Ishikawa (cell line): ENCODE data around the gene EGLN3.

Experiments
- CEBPB ChIP-seq: IDR thresholded peaks from 2 replicates; pipeline ENCODE4 v1.6.1; 2012
- CREB1 ChIP-seq: IDR thresholded peaks from 2 replicates; pipeline ENCODE4 v1.6.1; 2012; ENCODE audit warnings: low read depth
- EGR1 ChIP-seq: IDR thresholded peaks from 2 replicates; pipeline ENCODE4 v1.6.1; 2012
- EP300 ChIP-seq: IDR thresholded peaks from 2 replicates; pipeline ENCODE4 v1.6.1; 2012; ENCODE audit warnings: borderline replicate concordance
- FOXM1 ChIP-seq: IDR thresholded peaks from 2 replicates; pipeline ENCODE4 v1.6.1; 2012; ENCODE audit warnings: low read depth, borderline replicate concordance
- MAX ChIP-seq: IDR thresholded peaks from 2 replicates; pipeline ENCODE4 v1.6.1; 2012
- NFIC ChIP-seq: IDR thresholded peaks from 2 replicates; pipeline ENCODE4 v1.6.1; 2012
- RAD21 ChIP-seq: IDR thresholded peaks from 2 replicates; pipeline ENCODE4 v1.6.1; 2012; ENCODE audit warnings: low read depth
- REST ChIP-seq: IDR thresholded peaks from 2 replicates; pipeline ENCODE4 v1.6.1; 2012; ENCODE audit warnings: low read depth, mild to moderate bottlenecking
- TAF1 ChIP-seq: IDR thresholded peaks from 2 replicates; pipeline ENCODE4 v1.6.1; 2012; ENCODE audit warnings: low read depth, mild to moderate bottlenecking
- TCF12 ChIP-seq: IDR thresholded peaks from 2 replicates; pipeline ENCODE4 v1.6.1; 2012; ENCODE audit warnings: low read depth
- TEAD4 ChIP-seq: IDR thresholded peaks from 2 replicates; pipeline ENCODE4 v1.6.1; 2012
- USF1 ChIP-seq: IDR thresholded peaks from 2 replicates; pipeline ENCODE4 v1.6.1; 2012
- YY1 ChIP-seq: IDR thresholded peaks from 2 replicates; pipeline ENCODE4 v1.6.1; 2012; ENCODE audit warnings: low read depth
- ZBTB7A ChIP-seq: IDR thresholded peaks from 2 replicates; pipeline ENCODE4 v1.6.1; 2012; ENCODE audit warnings: low read depth

The EGLN3 gene

GRCh38 chr14:33950320-33951182 lies at the start of gene EGLN3:
Gene EGLN3, minus strand, starts transcription at chr14:33951074. Its CDS starts 322 bp downstream, at chr14:33950752.
- TF ChIP-seq ZBTB7A (peak; percentile 26), RAD21 (no peak), CEBPB (no peak), FOXM1 (no peak), REST (no peak), NFIC (no peak), EGR1 (no peak), YY1 (no peak), TAF1 (peak; percentile 69; the same call in 1 of the 2 replicates), CREB1 (no peak), MAX (peak; percentile 90), USF1 (peak; percentile 64), TCF12 (no peak), TEAD4 (no peak), EP300 (no peak)

- TF ChIP-seq MAX (no peak), EP300 (no peak), ZBTB7A (no peak), CREB1 (no peak), TEAD4 (no peak), REST (no peak), CEBPB (no peak), RAD21 (no peak), TCF12 (no peak), TAF1 (no peak), USF1 (no peak), NFIC (no peak)
Measured at GRCh38 chr14:34000396-34000795, 49.5 kb upstream of the EGLN3 start.

- no peak for TF ChIP-seq FOXM1
- no peak for TF ChIP-seq MAX
- no peak for TF ChIP-seq RAD21
- no peak for TF ChIP-seq CEBPB
- TF ChIP-seq TCF12, result no peak
- no peak for TF ChIP-seq YY1
- TF ChIP-seq TEAD4, result no peak
- no peak for TF ChIP-seq REST
- TF ChIP-seq USF1, result no peak
- TF ChIP-seq NFIC, result no peak
- no peak for TF ChIP-seq ZBTB7A
- TF ChIP-seq EGR1, result no peak
- TF ChIP-seq CREB1, result no peak
- no peak for TF ChIP-seq TAF1
- no peak for TF ChIP-seq EP300
Measured at GRCh38 chr14:33999771-34000291, 49.0 kb upstream of the EGLN3 start.
